ENCODE data around the gene EGFL6. TPM values are rescaled to one million over a fixed set of nuclear protein-coding genes. Genes with fewer than 3 reads are reported as not detected.
"Not testable (repeated sequence)": the region's sequence is repeated elsewhere in the genome, so short reads cannot be mapped to it uniquely, and the experiment has no call there.

EGFL6 gene
- total RNA-seq, 1 donor from 2014 or later = not detected

GRCh38 chrX:13581554-13581953, 12.2 kb downstream of the EGFL6 start:
- DNase-seq = no peak
- ATAC-seq (ENCODE audit: poor library complexity) = no peak
- intact Hi-C loops (cut with DNase I) = no loop called here

DNA sequence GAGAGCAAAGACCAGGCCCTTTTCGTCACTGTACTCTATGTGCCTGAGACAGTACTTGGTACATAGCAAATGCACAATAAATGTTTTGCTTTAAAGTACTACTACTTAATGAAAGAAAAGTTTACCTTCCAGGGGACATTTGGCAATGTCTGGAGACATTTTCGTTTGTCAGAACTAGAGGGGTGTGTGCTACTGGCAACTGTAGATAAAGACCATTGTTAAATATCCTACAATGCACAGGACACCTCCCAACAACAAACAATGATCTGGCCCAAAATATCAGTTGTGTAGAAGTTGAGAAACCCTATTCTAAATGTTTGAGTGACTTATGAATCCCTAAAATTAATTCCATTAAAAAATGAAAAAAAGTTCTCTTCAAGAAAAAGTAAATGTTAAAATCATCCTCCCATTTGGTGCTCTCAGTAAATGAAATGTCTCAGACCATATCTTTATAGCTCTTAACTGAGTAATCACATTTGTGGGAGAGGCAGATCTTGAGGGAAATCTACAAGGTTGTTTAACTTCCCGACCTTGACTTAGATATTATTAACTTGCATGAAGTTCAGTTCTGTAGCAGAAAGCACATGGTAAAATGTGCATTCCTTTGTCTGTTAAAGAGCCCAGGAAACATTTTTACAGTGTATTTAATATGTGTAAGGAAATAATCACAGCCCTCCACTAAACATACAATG, 18.5 kb downstream of the EGFL6 start:
- ATAC-seq (ENCODE audit: poor library complexity) (no peak), DNase-seq (no peak)
- intact Hi-C loops (cut with DNase I) = no loop called here

DNA sequence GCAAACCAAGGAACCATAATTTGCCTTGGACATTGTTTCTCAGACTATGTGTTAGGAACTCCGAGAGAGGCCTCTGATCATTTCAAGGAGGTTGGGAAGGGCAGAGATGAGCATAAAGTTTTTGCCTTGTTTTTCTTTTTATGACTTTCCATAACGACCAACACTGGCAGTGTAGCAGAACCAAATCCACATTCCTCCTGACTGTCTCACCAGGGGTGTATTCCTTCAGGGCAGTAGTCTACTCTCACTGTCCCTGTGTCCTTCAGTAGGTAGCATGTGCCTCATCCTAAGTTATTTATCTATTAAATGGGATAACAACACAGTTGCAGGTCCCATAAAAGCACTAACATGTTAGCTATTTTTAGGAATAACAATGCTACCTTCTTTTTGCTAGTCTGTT, 20.8 kb downstream of the EGFL6 start:
- intact Hi-C loops (cut with DNase I) = no loop called here
- ATAC-seq (ENCODE audit: poor library complexity) (no peak), DNase-seq (no peak)

- intact Hi-C loops (cut with DNase I) = no loop called here
- ATAC-seq (ENCODE audit: poor library complexity) (no peak), DNase-seq (no peak)
These were observed 21.5 kb downstream of the EGFL6 start for GRCh38 chrX:13590914-13591313.

DNA sequence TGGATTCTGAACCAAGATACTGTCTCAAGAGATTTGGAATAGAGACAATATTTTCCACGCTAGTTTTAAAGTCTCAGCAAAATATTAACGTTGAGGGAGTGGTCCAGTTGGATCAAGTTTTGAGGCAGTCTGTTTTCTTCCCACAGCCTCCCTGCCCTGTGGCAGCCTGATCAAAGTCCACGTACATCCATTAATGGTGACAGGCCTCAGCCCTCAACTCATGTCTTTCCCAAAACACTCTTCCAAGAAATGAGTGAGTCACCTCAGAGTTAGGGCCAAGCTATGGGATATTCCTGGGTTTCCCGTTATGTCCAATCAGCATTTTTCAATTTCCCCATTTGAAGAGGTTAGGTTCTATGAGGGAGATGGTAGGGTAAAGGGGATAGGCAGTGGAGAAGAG, 28.5 kb downstream of the EGFL6 start:
- DNase-seq (no peak), ATAC-seq (ENCODE audit: poor library complexity) (no peak)
- intact Hi-C loops (cut with DNase I) = no loop called here

DNA sequence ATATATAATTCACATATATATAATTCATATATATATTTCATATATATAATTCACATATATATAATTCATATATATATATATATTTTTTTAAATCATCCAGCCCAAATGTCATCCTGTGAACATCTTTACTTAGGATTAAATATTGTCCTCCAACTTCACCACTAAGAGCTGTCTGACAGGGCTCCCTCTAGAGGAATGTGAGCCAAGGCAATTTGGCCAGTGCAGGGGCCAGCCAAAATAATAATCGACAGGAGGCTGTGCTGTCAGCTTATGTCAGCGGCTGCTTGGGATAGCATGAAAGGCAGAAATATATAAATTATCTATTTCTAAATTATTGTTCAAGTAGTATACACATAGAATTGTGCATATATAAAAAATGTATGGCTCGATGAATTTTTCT, 29.5 kb downstream of the EGFL6 start:
- DNase-seq (no peak), ATAC-seq (ENCODE audit: poor library complexity) (no peak)
- intact Hi-C loops (cut with DNase I) = no loop called here

- ATAC-seq (ENCODE audit: poor library complexity) = peak; percentile 65
- DNase-seq = no peak
- intact Hi-C loops (cut with DNase I) = no loop called here
These were observed 30.1 kb downstream of the EGFL6 start for GRCh38 chrX:13599491-13599890.

DNA sequence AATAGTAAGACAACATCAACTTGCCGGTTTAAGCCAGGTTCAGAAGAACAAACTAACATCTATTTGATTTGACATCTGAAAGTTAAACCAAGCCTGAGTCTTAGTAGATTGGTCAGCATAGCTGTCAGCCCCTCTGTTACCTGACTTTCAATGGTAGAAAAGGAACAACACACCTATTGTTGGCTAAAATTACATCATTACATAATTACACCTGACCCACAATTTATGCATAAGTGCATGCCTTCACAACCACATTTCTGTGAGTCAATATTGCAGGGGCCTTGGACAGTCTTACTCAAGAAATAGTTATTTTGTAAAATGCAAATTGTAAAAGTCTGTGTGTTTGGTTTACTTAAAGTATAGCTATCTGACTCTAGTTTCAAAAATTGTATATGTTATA, 36.2 kb downstream of the EGFL6 start:
- intact Hi-C loops (cut with DNase I) = no loop called here
- DNase-seq (no peak), ATAC-seq (ENCODE audit: poor library complexity) (no peak)

- ATAC-seq (ENCODE audit: poor library complexity) (no peak), DNase-seq (no peak)
- intact Hi-C loops (cut with DNase I) = no loop called here
These were observed 38.1 kb downstream of the EGFL6 start for GRCh38 chrX:13607331-13607995.

GRCh38 chrX:13607996-13608365, 38.6 kb downstream of the EGFL6 start:
- ATAC-seq (ENCODE audit: poor library complexity) (no peak), DNase-seq (no peak)
- intact Hi-C loops (cut with DNase I) = no loop called here

- no peak for ATAC-seq (ENCODE audit: poor library complexity)
- intact Hi-C loops (cut with DNase I) = no loop called here
These were observed 44.8 kb downstream of the EGFL6 start for GRCh38 chrX:13614154-13614553.

DNA sequence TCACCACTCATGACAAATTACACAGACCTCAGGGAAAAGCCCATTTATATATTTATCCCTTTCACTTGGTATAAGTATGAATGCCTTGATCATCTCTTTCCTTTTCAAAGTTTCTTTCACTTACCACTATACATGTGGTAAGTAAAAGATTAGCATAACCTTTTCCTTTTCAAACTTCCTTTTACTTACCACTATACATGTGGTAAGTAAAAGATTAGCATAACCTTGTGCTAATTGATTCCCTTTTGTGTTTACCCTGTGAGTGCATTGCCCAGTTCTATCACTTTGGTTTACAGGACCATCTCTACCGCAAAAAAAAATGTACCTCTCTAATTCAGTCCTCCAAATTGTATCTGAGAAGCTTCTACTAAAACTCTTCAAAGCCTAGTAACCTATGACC, 50.8 kb downstream of the EGFL6 start:
- DNase-seq = no peak
- no peak for ATAC-seq (ENCODE audit: poor library complexity)
- intact Hi-C loops (cut with DNase I) = no loop called here

More at GRCh38 chrX:13614154-13614553, 44.8 kb downstream of the EGFL6 start:
- DNase-seq = no peak

GRCh38 chrX:13622401-13622964, 53.1 kb downstream of the EGFL6 start:
- DNase-seq = no peak
- intact Hi-C loops (cut with DNase I) = no loop called here

DNA sequence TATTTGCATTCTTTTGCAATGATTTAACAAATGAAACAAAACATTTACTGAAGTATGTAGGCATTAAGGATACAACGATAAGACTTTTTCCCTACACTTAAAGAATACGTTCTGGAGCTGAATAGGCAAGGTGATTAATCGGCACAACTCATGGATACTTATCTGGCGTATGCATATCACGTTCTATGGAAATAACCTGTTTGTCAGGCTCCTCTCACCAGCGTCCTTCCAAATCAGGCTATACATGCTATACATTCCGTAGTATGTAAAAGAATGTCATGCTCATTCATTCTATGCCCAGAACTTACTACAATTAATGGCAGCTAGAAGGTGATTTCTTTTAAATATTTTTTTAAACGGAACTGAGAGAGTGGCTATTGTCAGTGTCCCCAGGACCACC, 57.9 kb downstream of the EGFL6 start:
- ATAC-seq (ENCODE audit: poor library complexity) (no peak), DNase-seq (no peak)
- intact Hi-C loops (cut with DNase I) = no loop called here

More at GRCh38 chrX:13622401-13622964, 53.1 kb downstream of the EGFL6 start:
- ATAC-seq (ENCODE audit: poor library complexity) = no peak

DNA sequence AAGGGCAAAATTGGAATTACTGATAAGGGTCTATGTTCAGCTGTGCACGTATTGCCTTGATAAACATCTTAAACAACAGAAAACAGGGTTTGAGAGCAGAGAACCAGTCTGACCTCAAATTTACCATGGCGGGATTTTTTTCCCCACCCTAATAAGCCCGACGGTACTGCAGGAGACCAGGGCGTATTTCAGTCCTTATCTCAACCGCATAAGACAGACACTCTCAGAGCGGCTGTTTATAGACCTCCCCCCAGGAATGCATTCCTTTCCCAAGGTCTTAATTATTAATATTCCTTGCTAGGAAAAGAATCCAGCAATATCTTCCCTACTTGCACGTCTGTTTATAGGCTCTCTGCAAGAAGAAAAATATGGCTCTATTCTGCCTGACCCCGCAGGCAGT, 67.8 kb downstream of the EGFL6 start:
- intact Hi-C loops (cut with DNase I); ATAC-seq (ENCODE audit: poor library complexity); DNase-seq: not testable (repeated sequence)

DNA sequence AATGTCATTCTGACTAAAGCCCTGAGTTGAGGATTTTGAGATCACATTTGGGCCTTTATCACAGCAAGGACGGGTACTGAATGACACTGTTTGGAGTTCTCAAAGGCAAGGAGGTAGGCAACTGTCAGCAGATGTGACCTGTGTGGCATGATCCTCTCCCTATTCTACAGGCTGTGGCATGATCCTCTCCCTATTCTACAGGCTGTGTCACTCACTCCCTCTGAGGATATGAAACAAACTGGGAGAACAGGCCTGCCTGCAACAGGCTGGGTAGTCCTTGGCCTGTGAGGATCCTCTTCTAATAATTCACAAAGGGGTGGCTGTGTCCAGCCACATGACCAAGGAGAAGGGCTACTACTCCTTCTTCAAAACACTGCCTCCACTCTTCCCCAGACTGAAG, 68.6 kb downstream of the EGFL6 start:
- intact Hi-C loops (cut with DNase I) = no loop called here
- ATAC-seq (ENCODE audit: poor library complexity) = no peak
- no peak for DNase-seq

GRCh38 chrX:13638826-13639225, 69.4 kb downstream of the EGFL6 start:
- intact Hi-C loops (cut with DNase I) = no loop called here
- ATAC-seq (ENCODE audit: poor library complexity) (no peak), DNase-seq (no peak)

- ATAC-seq (ENCODE audit: poor library complexity); intact Hi-C loops (cut with DNase I); DNase-seq: not testable (repeated sequence)
These were observed 72.3 kb downstream of the EGFL6 start for GRCh38 chrX:13641684-13642083.

DNA sequence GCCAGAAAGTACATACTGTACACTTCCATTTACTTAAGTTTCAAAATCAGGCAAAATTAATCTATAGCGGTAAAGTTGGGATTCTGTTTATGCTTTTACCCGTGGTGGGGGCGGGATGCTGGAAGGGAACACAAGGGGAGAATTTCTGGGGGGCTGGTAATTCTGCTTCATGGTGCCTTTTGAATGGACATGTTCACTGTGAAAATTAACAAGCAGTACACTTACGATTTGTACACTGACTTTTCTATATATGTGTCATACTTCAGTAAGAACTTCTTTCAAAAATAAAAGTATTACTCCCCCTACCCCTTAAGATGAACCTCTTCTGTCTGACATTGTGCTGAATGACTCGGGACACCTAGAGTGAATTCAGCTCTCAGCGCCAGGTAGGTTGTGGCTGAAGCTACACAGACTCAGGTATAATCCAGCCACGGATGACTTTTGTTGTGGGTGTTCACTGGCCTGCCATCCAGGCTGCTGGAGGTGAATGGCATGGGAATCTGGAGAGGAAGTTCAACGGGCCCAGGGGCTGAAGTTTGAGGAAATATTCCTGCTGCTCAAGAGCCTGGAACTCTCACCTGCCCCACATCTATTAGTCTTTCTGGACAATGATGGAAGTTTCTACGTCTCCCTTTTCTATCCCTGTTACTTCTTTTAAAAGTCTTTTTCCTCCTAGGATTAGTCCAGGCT, 76.2 kb downstream of the EGFL6 start:
- no peak for ATAC-seq (ENCODE audit: poor library complexity)

GRCh38 chrX:13646154-13646549, 76.8 kb downstream of the EGFL6 start:
- intact Hi-C loops (cut with DNase I) = no loop called here
- peak; percentile 65 for DNase-seq

More for the DNA sequence above, 76.2 kb downstream of the EGFL6 start:
- intact Hi-C loops (cut with DNase I) = loop anchor here (2.0 kb wide), 1 partner anchor 143 kb away; no protein-coding TSS in a partner anchor
- DNase-seq = no peak

More at GRCh38 chrX:13646154-13646549, 76.8 kb downstream of the EGFL6 start:
- ATAC-seq (ENCODE audit: poor library complexity) = peak; percentile 81
